Measurements from ENCODE around the gene LYPD6B.

DNA sequence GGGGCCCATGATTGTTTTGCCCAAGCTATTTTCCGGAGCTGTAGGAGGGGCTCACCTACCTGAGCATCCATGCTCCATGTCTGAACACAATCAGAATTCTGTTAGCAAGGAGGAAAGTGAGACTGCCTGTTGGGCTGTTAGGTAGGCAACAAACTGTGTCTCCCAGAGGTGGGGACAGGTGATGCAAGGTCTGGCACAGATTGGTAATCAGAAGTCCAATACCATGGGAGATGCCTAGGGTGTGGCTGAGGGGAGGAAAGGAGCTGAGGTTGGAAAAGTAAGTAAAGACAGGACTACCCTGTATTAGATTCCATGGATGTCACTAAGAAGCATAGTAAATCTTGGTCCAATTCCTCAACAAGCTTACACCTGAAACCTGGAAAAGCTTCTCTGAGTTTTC, 3.0 kb downstream of the LYPD6B start:
- TF ChIP-seq, protein P1, sequence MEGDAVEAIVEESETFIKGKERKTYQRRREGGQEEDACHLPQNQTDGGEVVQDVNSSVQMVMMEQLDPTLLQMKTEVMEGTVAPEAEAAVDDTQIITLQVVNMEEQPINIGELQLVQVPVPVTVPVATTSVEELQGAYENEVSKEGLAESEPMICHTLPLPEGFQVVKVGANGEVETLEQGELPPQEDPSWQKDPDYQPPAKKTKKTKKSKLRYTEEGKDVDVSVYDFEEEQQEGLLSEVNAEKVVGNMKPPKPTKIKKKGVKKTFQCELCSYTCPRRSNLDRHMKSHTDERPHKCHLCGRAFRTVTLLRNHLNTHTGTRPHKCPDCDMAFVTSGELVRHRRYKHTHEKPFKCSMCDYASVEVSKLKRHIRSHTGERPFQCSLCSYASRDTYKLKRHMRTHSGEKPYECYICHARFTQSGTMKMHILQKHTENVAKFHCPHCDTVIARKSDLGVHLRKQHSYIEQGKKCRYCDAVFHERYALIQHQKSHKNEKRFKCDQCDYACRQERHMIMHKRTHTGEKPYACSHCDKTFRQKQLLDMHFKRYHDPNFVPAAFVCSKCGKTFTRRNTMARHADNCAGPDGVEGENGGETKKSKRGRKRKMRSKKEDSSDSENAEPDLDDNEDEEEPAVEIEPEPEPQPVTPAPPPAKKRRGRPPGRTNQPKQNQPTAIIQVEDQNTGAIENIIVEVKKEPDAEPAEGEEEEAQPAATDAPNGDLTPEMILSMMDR (IDR thresholded peaks at IDR 0.05): no peak
- TF ChIP-seq POLR2A (IDR thresholded peaks at IDR 0.05): no peak

All from ovary (tissue), 3 donors.